HG03442 (cell line): ENCODE measurements around the gene TPK1.
"Not testable (repeated sequence)": the region's sequence is repeated elsewhere in the genome, so short reads cannot be mapped to it uniquely, and the experiment has no call there.

Experiments
- ATAC-seq: cut with Tn5 transposase; IDR thresholded peaks from one replicate; pipeline ENCODE4 v1.9.1; 2021; ENCODE audit warnings: mild to moderate bottlenecking, moderate library complexity; ENCODE audit not compliant: unreplicated experiment

The TPK1 gene

DNA sequence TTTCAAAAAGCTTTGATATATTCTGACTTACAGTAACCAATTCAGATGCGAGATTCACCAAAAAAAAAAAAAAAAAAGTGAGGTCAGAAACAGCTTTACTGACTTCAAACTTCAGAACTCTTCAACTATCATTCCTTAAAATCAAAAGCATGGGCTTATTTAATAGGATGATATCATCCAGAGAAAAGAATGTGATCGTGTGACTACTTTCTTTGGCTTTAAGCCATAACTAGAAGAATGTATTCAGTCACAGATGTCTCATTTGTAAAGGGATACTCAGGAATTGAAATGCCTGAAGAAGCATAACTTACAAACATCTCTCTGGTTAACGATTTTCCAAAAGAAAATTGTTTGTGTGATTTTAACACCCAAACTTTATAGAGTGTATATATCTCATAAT is 11.5 kb downstream of the TPK1 start:
- no peak for ATAC-seq

- ATAC-seq: no peak
Measured at GRCh38 chr7:144822223-144822622, 13.6 kb downstream of the TPK1 start.

DNA sequence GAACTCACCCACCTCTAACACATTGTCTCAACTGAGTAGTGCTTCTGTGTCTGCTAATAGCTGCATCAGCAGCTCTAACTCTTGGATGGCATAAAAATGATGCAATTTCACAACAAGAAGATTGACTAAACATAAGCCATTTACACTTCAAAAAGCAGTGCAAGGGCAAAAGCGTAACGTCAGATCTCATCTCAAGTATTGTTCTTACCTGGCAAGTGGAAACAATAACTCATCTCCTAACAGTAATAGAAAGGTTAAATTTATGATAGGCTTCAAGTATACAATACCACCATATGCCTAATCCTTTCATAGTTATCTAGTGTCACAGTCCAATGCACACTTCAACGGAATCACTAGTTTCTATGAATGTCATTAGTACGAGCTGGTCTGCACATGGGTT is 14.8 kb downstream of the TPK1 start:
- ATAC-seq: peak; percentile 47

DNA sequence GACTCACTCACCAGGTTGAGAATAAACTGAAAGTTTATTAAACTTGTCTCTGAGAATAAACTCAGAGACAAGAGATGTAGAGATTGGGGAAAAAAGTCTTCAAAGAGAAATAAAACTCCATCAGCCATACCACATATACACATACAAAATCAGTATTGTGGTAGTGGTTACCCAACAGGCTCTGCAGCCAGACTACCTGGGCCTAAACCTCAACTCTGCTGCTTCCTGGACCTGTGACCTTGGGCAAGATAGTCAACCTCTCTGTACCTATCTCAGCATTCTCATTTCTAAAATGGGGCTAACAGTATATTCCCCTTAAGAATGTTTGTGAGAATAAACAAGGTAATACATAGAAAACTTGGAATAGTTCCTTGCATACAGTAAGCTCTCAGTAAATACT is 15.3 kb downstream of the TPK1 start:
- ATAC-seq: no peak

DNA sequence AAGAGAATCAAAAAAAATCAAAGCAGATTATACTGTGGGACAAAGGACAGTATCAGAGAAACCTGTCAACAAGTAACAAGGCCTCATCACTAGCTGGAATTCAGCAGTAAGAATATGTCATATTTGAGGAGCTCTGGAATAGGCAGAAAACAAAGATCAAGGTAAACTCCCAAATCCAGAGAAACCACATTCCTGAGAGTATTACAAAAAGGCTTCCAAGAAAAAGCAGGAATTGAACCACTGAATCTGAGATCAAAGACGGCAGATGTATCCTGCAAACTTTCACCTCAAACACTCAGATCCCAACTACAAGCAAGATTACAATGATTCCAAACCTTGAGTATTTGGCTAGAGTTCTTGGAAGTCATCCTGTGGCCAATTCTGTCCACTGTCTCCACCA is 16.3 kb downstream of the TPK1 start:
- ATAC-seq: no peak

- peak; percentile 78 for ATAC-seq
Measured at GRCh38 chr7:144818511-144818910, 17.3 kb downstream of the TPK1 start.

DNA sequence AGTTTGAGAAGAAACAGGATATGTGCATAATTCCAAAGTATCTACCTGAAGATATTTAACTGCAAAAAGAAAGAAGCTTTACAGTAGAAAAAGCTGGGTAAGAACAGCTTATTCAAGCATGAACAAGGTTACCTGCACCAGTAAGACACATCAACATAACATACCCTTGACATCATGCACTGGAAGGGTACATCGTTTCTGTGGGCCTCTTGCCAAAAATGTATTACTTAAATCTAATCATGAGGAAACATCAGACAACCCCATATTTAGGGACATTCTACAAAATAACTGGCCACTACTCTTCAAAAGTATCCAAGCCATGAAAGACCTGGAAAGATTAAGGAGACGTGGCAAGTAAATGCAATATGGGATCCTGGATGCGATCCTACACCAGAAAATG is 18.9 kb downstream of the TPK1 start:
- no peak for ATAC-seq

- ATAC-seq: no peak
Measured at GRCh38 chr7:144814299-144814698, 21.6 kb downstream of the TPK1 start.

GRCh38 chr7:144812379-144813283 is 23.2 kb downstream of the TPK1 start:
- peak; percentile 96 for ATAC-seq

GRCh38 chr7:144805627-144806239 is 30.1 kb downstream of the TPK1 start:
- no peak for ATAC-seq

GRCh38 chr7:144800678-144801436 is 35.0 kb downstream of the TPK1 start:
- not testable (repeated sequence) for ATAC-seq

GRCh38 chr7:144796919-144797318 is 38.9 kb downstream of the TPK1 start:
- no peak for ATAC-seq

DNA sequence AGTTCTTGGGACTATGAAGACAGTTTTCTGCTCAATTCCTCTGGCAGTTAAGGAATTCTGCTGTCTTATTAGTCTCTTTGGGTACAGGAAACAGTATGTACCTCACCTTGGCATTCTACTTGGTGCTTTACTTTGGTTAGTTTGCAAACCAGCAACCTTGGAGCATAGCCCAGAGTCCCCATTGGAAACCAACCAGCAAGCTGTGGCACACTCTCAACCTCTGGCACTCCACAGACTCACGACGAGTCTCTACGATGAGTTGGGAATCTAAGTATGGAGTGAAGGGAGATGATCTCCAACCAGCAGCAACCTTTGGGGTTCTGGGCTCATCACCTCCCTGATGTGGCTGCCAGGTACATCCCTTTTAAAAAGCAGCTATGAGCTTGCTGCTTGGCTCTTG is 43.8 kb downstream of the TPK1 start:
- ATAC-seq: no peak

- ATAC-seq: no peak
Measured at GRCh38 chr7:144791488-144791887, 44.4 kb downstream of the TPK1 start.

GRCh38 chr7:144787127-144787526 is 48.7 kb downstream of the TPK1 start:
- no peak for ATAC-seq

GRCh38 chr7:144786522-144786921 is 49.3 kb downstream of the TPK1 start:
- peak; percentile 53 for ATAC-seq

- ATAC-seq: peak; percentile 25
Measured at GRCh38 chr7:144786079-144786478, 49.8 kb downstream of the TPK1 start.

DNA sequence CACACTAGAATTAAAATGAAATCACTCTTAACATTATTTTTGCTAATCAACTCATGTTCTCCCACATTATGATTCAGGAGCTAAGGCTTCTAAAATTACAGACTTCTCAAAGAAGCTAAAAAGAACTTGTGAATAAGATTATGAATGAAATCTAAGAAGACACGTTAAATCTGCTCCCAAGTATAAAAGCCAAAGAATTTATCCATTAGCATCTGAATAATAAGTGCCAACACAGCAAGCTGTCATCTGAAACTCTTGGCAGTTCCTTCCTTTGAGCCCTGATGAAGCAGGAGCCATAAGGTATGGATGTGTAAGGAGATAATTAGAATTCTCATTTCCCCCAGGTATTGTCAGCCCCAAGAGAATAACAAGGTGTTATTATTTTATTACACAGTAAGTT is 50.3 kb downstream of the TPK1 start:
- no peak for ATAC-seq

- ATAC-seq: no peak
Measured at GRCh38 chr7:144784943-144785342, 50.9 kb downstream of the TPK1 start.

- no peak for ATAC-seq
Measured at GRCh38 chr7:144784441-144784840, 51.4 kb downstream of the TPK1 start.

DNA sequence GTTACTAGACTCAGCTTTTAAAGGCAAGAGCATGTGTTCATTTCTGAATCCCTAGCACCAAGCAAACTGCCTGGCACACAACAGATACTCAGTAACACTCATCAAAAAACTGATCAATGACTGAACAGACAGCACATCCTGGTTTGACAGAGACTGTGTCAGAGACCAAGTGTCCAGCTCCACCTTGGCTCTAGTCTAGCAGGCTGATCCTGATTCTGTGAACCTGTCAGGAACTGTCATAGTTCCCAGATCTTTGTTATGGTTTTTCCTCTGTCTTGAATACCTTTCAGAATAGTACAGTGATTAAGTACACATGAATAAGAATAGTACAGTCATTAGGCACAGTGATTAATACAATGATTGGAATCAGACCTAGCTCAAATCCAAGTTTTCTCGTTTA is 53.0 kb downstream of the TPK1 start:
- ATAC-seq: no peak
